Hepatocyte (in vitro differentiated cells): ENCODE measurements around the gene CD163L1.

Experiments
- EZH2 ChIP-seq: fragments of 200-600 bp; sonication (generic); IDR thresholded peaks from 2 replicates; pipeline ENCODE4 v1.6.1; 2016; ENCODE audit warnings: antibody characterized with exemption, mild to moderate bottlenecking, borderline replicate concordance
- TF ChIP-seq, protein P1 (sequence below): fragments of 200-600 bp; sonication (generic); IDR thresholded peaks from 2 replicates; pipeline ENCODE4 v1.5.1; 2016; ENCODE audit warnings: antibody characterized with exemption, mild to moderate bottlenecking; ENCODE audit not compliant: poor library complexity

- TF ChIP-seq, protein P1, sequence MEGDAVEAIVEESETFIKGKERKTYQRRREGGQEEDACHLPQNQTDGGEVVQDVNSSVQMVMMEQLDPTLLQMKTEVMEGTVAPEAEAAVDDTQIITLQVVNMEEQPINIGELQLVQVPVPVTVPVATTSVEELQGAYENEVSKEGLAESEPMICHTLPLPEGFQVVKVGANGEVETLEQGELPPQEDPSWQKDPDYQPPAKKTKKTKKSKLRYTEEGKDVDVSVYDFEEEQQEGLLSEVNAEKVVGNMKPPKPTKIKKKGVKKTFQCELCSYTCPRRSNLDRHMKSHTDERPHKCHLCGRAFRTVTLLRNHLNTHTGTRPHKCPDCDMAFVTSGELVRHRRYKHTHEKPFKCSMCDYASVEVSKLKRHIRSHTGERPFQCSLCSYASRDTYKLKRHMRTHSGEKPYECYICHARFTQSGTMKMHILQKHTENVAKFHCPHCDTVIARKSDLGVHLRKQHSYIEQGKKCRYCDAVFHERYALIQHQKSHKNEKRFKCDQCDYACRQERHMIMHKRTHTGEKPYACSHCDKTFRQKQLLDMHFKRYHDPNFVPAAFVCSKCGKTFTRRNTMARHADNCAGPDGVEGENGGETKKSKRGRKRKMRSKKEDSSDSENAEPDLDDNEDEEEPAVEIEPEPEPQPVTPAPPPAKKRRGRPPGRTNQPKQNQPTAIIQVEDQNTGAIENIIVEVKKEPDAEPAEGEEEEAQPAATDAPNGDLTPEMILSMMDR = no peak
- no peak for TF ChIP-seq EZH2
Measured at GRCh38 chr12:7352661-7353060, 91.3 kb downstream of the CD163L1 start.
